OCI-M1 (cell line): Measurements from ENCODE around the gene RGS12.

Source experiments
- DNase-seq: peaks from one replicate; lab custom pipeline; 2025; lab: John Stamatoyannopoulos, UW

Gene RGS12

GRCh38 chr4:3311095-3311372 is 18.2 kb downstream of the RGS12 start:
- DNase-seq = no peak

- no peak for DNase-seq
These were observed 18.8 kb downstream of the RGS12 start for GRCh38 chr4:3311489-3312171.

DNA sequence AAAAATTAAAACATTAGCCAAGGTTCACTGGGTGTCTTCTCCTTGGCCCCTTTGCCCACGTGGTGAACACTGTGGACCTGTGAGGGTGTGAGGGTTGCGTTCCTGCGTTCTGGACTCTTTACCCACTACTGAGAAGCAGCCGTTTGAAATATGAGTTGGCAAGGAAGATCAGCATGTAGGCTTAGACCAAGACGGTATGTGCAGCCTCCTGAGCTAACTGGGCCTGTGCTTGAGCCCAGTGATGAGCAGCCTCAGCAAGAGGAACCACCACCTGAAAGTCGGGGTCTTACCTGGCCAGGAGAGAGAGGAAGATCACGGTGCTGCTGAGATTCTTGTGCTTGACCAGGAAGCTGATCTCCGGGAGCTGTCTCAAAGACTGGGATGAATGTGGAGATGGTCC is 19.5 kb downstream of the RGS12 start:
- no peak for DNase-seq

GRCh38 chr4:3313139-3313538 is 20.3 kb downstream of the RGS12 start:
- no peak for DNase-seq

DNA sequence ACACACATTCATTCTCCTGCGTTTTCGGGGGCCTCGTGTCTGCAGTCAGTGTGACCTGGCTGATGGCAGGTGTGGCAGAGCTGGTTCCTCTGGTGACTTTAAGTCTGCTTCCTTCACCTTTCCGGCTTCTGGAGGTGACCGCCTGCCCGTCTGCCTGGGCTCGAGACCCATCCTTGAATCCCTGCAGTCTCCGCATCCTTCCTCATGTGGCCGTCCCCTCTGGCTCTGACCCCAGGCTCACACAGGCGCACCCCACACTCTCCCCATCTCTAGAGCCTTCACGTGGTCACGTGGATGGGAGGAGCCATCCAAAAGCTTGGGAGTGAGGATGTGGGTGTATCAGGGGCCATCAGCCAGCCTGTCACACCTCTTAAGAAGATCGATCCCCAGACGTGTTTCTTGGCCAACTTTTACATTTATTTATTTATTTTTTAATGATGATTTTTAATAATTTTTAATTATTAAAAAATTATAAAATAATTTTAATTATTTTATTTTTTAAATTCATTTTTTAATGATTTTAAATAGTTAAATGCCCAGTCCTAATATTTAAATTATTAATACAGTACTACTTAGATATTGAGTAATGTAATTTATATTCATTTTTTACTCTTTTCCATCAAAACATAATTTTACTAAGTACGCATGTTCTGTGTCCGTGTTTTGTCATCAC is 20.9 kb downstream of the RGS12 start:
- DNase-seq = no peak

DNA sequence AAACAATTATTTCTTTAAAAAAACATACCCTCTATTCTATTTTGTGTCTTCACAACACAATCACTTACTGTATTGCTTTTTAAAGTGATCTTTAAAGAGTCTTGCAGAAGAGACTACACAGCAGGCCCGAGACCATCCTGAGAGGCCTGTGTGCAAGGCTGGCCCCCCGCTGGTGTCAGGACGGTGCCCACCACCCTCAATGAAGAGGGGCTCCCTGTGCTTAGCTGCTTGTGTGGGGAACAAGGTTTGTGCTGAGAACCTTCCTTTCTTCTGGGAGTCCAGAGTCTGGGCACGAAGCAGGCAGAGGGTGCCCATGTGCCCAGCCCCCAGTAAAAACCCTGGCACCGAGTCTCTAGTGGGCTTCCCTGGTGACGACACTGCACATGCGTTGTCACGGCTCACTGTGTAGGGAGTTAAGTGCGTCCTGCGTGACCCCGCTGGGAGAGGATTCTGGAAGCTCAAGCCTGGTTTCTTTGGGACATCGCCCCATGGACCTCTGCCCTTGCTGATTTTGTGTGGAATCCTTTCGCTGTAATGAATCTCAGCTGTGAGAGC is 22.0 kb downstream of the RGS12 start:
- DNase-seq = no peak

DNA sequence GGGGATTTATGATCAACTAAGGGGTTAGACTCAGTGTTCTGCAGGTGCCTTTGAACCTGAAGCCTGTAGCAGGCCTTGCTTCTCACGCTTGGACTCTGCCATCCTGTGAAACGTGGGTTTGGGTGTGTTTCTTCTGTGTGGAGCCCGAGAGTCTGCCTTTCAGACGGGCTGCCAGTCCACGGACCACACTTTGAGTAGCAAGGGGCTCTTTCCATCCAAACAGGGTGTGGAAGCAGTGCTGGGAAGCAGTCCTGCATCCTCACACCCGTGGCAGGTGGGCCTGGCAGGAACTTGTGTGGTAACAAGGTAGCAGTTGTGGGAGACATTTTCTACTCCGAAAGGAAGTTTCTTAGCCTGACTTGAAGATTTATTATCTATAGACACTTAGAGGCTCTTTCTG is 22.7 kb downstream of the RGS12 start:
- no peak for DNase-seq

DNA sequence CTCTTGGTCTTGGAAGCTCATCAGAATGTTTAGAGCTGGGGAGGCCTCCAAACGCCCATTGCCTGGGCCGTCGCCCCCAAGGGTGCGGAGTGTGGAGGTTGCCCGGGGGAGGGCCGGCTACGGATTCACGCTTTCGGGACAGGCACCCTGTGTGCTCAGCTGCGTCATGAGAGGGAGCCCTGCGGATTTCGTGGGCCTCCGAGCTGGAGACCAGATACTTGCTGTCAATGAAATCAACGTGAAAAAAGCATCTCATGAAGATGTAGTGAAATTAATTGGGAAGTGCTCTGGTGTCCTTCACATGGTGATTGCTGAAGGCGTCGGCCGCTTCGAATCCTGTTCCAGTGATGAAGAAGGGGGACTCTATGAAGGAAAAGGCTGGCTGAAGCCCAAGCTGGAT is 23.3 kb downstream of the RGS12 start:
- DNase-seq = no peak

GRCh38 chr4:3317011-3317655 is 24.3 kb downstream of the RGS12 start:
- no peak for DNase-seq

GRCh38 chr4:3317656-3318211 is 24.9 kb downstream of the RGS12 start:
- no peak for DNase-seq

GRCh38 chr4:3318561-3319021 is 25.8 kb downstream of the RGS12 start:
- no peak for DNase-seq

DNA sequence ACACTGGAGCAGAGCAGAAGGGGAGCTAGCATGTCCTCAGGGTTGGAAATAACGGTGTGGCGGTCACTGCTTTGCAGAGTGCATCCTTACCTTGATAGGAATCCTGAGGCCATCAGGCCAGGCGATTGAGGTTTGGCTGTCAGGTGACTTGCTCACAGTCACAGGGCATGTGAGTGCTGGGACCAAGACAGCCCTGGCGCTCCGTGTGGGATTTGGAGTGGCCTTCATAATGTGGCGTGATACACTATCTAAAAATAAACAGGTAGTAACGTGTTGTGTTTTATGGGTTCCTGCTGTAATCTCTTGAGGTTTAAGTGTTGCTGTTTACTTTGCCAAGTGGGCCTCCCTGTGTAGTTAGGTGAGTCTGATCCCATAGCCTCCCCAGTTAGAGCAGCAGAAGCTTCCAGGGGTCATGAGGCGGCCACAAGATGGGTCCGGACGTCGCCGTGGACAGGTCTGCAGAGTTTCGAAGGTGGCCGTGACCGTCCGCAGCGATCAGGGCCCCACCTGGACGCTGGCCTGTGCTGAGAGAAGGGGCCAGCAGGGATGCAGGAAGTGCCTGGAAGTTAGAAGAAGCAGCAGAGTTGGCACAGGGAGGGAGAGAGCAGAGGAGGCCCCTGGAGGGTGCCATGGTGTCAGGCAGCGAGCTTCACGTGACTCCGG is 27.7 kb downstream of the RGS12 start:
- no peak for DNase-seq

DNA sequence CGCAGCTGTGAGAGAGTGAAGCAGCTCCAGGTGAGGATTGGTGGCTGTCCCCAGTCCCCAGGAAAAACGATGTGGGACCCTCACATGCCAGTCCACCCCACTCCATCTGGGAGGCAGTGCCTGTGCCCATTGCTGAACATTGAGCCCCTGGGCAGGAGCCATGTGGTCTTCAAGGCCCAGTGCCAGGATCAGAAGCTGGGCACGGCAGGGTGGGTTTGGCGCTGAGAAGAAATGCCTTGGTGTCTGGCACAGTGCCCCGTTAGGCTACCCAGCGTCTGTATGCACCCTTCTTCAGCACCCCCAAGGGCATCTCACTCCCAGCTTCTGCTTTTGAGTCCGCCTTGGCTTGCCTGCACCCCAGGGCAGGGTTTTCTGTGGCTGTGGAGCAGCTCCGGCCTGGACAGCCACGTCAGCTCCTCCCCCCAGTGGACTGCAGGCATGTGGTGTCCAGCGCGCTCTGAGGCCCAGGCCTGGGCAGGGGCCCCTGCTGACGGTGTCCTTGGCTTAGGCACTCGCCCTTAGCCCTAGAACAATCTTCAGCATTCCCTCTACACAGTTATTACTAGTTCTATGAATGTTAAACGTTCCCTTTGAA is 28.6 kb downstream of the RGS12 start:
- no peak for DNase-seq

DNA sequence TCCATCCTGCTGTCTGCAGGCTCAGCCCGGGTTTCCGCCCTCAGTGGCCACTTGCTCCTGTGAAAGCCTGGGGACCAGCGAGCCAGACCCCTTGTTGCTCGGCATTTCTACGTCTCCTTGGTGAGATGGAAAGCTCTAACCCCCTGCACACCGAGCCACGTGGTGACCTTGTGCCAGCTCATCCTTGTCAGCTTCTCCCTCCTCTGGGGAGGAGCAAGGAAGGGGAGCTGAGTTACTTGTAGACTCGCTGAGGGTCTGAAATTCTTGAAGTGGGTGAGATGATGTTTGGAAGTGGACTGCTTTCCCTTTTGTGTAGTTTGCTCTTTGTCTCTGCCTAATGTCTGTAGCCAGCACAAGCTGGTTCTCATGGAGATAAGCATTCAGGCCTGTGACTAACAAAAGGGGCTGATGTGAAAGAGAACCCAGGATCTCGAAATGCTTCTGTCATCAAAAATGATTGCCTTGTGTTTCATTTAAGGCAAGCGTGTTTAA is 29.3 kb downstream of the RGS12 start:
- DNase-seq = no peak

DNA sequence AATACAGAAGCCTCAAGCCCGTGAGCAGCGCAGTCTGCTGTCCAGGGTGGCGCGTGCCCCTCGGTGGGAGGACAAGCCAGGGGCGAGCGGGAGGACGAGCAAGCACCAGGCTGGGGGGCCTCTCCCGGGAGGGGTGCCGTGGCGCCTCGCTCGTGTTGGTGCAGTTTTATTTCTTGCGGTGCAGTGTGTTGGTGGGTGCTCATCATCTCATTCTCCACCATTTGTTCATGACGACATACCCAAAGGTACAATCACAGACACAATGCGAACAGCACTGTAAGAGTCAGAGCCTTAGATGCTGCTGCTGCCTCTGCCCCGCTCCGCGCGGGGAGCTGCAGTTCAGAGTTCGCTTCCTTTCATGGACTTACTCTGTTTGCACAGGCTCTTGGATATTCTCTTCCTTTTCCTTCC is 30.3 kb downstream of the RGS12 start:
- DNase-seq = no peak

- no peak for DNase-seq
These were observed 31.4 kb downstream of the RGS12 start for GRCh38 chr4:3324093-3324815.

DNA sequence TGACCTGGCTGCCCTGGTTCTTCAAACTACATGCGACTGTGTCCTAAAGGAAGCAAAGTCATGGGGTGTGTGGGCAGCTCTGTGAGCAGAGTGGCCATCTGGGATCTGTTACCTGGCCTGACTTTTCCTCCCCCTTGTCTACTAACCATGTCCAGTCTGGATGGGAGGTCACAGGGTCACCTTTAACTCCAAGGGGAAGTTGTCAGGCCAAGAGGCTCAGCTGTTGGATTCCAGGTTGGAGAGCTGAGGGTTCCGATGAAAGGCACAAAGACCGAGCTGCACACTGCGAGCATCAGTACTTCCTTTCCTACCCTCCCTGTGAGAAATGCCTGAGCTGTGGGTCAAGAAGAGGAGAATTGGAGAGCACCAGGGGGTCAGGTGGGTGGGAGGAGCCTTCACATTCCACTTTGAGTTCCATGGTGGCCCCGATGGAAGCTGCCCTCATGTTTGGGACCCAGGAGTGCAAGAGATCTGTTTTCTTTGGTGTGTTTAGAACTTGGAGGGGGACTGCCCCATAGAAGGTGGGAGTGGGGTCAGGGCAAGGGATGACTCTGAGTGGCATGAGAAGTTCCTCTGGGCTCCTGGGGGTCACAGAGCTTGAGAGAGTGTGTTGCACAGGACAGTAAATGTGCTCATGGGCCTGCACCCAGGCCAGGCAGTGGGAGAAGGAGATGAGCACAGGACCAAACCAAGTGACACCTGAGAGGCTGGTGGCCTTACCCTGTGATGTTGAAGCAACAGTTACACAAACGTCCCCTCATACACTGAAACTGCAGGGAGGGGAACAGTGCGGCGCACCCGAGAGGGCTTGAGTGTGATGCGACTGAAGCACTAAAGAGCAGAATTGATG is 36.2 kb downstream of the RGS12 start:
- no peak for DNase-seq

DNA sequence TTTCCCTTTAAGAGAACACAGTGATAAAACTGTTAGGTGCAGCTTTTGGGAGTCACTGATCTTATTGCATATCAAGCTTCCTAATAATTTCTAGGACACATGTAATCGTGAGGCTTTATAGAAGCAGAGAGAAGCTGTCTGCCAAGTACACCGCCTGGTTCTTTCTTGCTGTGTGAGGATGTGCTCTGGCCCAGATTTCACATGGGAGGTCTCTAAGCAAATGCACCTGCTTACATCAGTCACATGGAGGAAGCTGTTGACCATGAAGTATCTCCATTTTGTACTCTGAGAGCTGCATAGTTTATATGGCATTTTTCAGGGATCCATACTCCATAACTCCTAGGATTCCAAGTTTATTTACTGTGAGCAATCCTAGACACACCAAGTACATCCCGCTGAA is 37.1 kb downstream of the RGS12 start:
- DNase-seq = no peak

DNA sequence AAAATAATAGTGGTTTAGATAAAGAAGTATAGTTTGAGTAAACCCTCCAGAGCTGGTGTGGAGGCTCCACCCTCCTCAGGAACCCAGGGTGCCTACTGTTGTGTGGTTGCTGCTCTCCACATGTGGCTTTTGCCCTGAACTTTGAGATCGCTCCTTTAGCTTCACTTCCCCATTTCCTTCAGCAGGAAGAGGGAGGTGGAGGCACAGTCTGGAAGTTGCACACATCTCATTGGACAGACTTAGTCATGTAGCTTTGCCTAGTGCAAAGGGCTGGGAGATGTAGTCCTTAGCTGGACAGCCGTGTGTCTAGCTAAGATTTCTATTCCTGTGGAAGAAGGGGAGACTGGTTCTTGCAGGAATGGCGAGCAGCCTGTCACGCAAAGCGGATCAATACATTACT is 37.9 kb downstream of the RGS12 start:
- no peak for DNase-seq
